DND-41 (cell line): ENCODE results near the gene USP36.
A peak's percentile ranks its signal among the peaks of the same experiment; 100 is the strongest.
"Not testable (repeated sequence)": the region's sequence is repeated elsewhere in the genome, so short reads cannot be mapped to it uniquely, and the experiment has no call there.

ENCODE experiments used
- ATAC-seq: fragments of 200-7000 bp; cut with Tn5 transposase; 3 replicates; pipeline ENCODE4 v1.9.1; 2021; ENCODE audit warnings: low read depth; ENCODE audit not compliant: insufficient read depth
- DNase-seq: peaks from one replicate; pipeline ENCODE4 v3.0.0-alpha.2; 2020
- H2AFZ ChIP-seq: 2 replicates; pipeline ENCODE4 v1.6.0; 2012; ENCODE audit warnings: low read depth, low read length
- H3K27ac ChIP-seq: 2 replicates; pipeline ENCODE4 v1.5.1; 2012; ENCODE audit warnings: low read length, inconsistent platforms
- H3K27me3 ChIP-seq: fragments of 200-600 bp; sonication (generic); 2 replicates; pipeline ENCODE4 v1.6.0; 2012; ENCODE audit warnings: low read length, mild to moderate bottlenecking, inconsistent platforms; ENCODE audit not compliant: insufficient read depth, poor library complexity
- H3K36me3 ChIP-seq: 2 replicates; pipeline ENCODE4 v1.5.1; 2012; ENCODE audit warnings: low read length, inconsistent platforms; ENCODE audit not compliant: insufficient read depth
- H3K4me1 ChIP-seq: 2 replicates; pipeline ENCODE4 v1.5.1; 2012; ENCODE audit warnings: mild to moderate bottlenecking, low read length; ENCODE audit not compliant: insufficient read depth
- H3K4me2 ChIP-seq: 2 replicates; pipeline ENCODE4 v1.6.0; 2012; ENCODE audit warnings: mild to moderate bottlenecking, moderate library complexity, low read length, inconsistent platforms; ENCODE audit not compliant: insufficient read depth
- H3K4me3 ChIP-seq, 2 experiments: fragments of 200-600 bp in 1 of 2; shearing (Covaris generic) in 1 of 2; 2 replicates each; pipeline ENCODE4 v1.5.1; 2012 to 2016; ENCODE audit warnings: inconsistent platforms in 2 of 2, low read length in 2 of 2, mild to moderate bottlenecking in 2 of 2, low read depth in 1 of 2, moderate library complexity in 1 of 2
- H3K79me2 ChIP-seq: 2 replicates; pipeline ENCODE4 v1.6.0; 2012; ENCODE audit warnings: low read length, inconsistent platforms; ENCODE audit not compliant: insufficient read depth
- H3K9ac ChIP-seq: 2 replicates; pipeline ENCODE4 v1.6.0; 2012; ENCODE audit warnings: low read depth, mild to moderate bottlenecking, inconsistent platforms, low read length, moderate library complexity
- H3K9me3 ChIP-seq: 2 replicates; pipeline ENCODE4 v1.5.1; 2012; ENCODE audit warnings: low read length, moderate library complexity, mild to moderate bottlenecking, inconsistent platforms; ENCODE audit not compliant: insufficient read depth, severe bottlenecking
- H4K20me1 ChIP-seq: 2 replicates; pipeline ENCODE4 v1.6.0; 2012; ENCODE audit warnings: low read length; ENCODE audit not compliant: insufficient read depth
- CTCF ChIP-seq: IDR thresholded peaks from 2 replicates; pipeline ENCODE4 v1.5.1; 2012; ENCODE audit warnings: borderline replicate concordance, low read length, moderate library complexity, mild to moderate bottlenecking; ENCODE audit not compliant: poor library complexity, severe bottlenecking; ENCODE audit errors: extremely low read depth
- EZH2 ChIP-seq: IDR thresholded peaks from 3 replicates; pipeline ENCODE4 v1.6.1; 2012; ENCODE audit warnings: borderline replicate concordance, low read depth, mild to moderate bottlenecking, moderate library complexity, low read length, inconsistent platforms; ENCODE audit not compliant: severe bottlenecking

USP36 gene

GRCh38 chr17:78840780-78841611, at the start of gene USP36:
Gene USP36 (minus strand): TSS chr17:78840814. CDS start chr17:78836363, 4,451 bp downstream.
- H3K36me3 ChIP-seq, result peaks cover 26% of the 10 kb centered on the region
- peaks cover 33% of the 10 kb centered on the region for H4K20me1 ChIP-seq
- ATAC-seq, result peak; percentile 88
- H3K9me3 ChIP-seq, result no peaks in the 10 kb centered on the region
- peak within 1 kb of the TSS; percentile 75 to 91 for H3K4me3 ChIP-seq
- H3K9ac ChIP-seq, result peak within 1 kb of the TSS; percentile 80
- TF ChIP-seq CTCF (no peak), EZH2 (no peak)
- H3K4me2 ChIP-seq, result peak within 1 kb of the TSS; percentile 78
- DNase-seq, result peak; percentile 99
- H3K27me3 ChIP-seq, result no peaks in the 10 kb centered on the region
- peak within 1 kb of the TSS; percentile 86 for H2AFZ ChIP-seq
- H3K79me2 ChIP-seq, result peaks cover 43% of the 10 kb centered on the region
- H3K27ac ChIP-seq, result peak within 1 kb of the TSS; percentile 75
- peaks cover 31% of the 10 kb centered on the region for H3K4me1 ChIP-seq

GRCh38 chr17:78890096-78890495, 49.5 kb upstream of the USP36 start:
- H2AFZ ChIP-seq, H3K27ac ChIP-seq: not testable (repeated sequence)

GRCh38 chr17:78889531-78889930, 48.9 kb upstream of the USP36 start:
- no peaks in the 10 kb centered on the region for H3K9me3 ChIP-seq
- no peak overlapping the region for H3K4me3 ChIP-seq
- no peaks in the 10 kb centered on the region for H3K27me3 ChIP-seq
- ATAC-seq (no peak), DNase-seq (no peak)
- H3K27ac ChIP-seq, result no peak overlapping the region
- H3K36me3 ChIP-seq, result no peaks in the 10 kb centered on the region
- no peaks in the 10 kb centered on the region for H3K4me1 ChIP-seq
- H3K79me2 ChIP-seq, result no peaks in the 10 kb centered on the region
- no peak overlapping the region for H2AFZ ChIP-seq
- TF ChIP-seq EZH2, result no peak
- TF ChIP-seq CTCF, result no peak
- H4K20me1 ChIP-seq, result peaks cover 3% of the 10 kb centered on the region; the same call in 1 of the 2 replicates
- no peak overlapping the region for H3K4me2 ChIP-seq
- no peak overlapping the region for H3K9ac ChIP-seq

More at GRCh38 chr17:78890096-78890495, 49.5 kb upstream of the USP36 start:
- H3K79me2 ChIP-seq, H3K36me3 ChIP-seq, H3K4me3 ChIP-seq, H3K9me3 ChIP-seq, H3K9ac ChIP-seq, ATAC-seq, H3K4me2 ChIP-seq, DNase-seq, H4K20me1 ChIP-seq, H3K4me1 ChIP-seq, H3K27me3 ChIP-seq: not testable (repeated sequence)

GRCh38 chr17:78888941-78889518, 48.4 kb upstream of the USP36 start:
- Histone ChIP-seq H2AFZ (no peak overlapping the region), H3K9ac (no peak overlapping the region), H3K9me3 (no peaks in the 10 kb centered on the region), H3K27ac (no peak overlapping the region), H4K20me1 (peaks cover 3% of the 10 kb centered on the region; the same call in 1 of the 2 replicates), H3K79me2 (no peaks in the 10 kb centered on the region), H3K4me2 (no peak overlapping the region), H3K4me3 (no peak overlapping the region), H3K36me3 (no peaks in the 10 kb centered on the region), H3K27me3 (no peaks in the 10 kb centered on the region), H3K4me1 (no peaks in the 10 kb centered on the region)
- no peak for TF ChIP-seq CTCF
- no peak for TF ChIP-seq EZH2
- ATAC-seq (no peak), DNase-seq (no peak)
